C4-2B (cell line): ENCODE data around the gene GRAMD2B.

Experiments
- CTCF ChIP-seq: fragments of 450-650 bp; conservative IDR thresholded peaks from 2 replicates; pipeline ENCODE4 v1.5.1; 2017; ENCODE audit warnings: mild to moderate bottlenecking
- ZFX ChIP-seq: fragments of 450-650 bp; IDR thresholded peaks from 2 replicates; pipeline ENCODE4 v1.6.1; 2017

GRCh38 chr5:126531543-126532120 lies 108.4 kb downstream of the GRAMD2B start:
- no peak for TF ChIP-seq CTCF
- no peak for TF ChIP-seq ZFX
